ENCODE measurements around the gene ANKRD44.

- TF ChIP-seq CTCF (IDR thresholded peaks at IDR 0.05 in 4 of 5, conservative IDR thresholded peaks at IDR 0.05 in 1 of 5) (no peak), POLR2A (IDR thresholded peaks at IDR 0.05) (no peak)
Observed at GRCh38 chr2:197157879-197158537, 152.6 kb downstream of the ANKRD44 start.

All from gastrocnemius medialis (tissue), 4 donors.